ENCODE measurements around the gene PLET1. TPM values are rescaled to one million over a fixed set of nuclear protein-coding genes. Genes with fewer than 3 reads are reported as not detected.

PLET1 gene
- total RNA-seq, 1 experiment from 2014 or later, result not detected

DNA sequence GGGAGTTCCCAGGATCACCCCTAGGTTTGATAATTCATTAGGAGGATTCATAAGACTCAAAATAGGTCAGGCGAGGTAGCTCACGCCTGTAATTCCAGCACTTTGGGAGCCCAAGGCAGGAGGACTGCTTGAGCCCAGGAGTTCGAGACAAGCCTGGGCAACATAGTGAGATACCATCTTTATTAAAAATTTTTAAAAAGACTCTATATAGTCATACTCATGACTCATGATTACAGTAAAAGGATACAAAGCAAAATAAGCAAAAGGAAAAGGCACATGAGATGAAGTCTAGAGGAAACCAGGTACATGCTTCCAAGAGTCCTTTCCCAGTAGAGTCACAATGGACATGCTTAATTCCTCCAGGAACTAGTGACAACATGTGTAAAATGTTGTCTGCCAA is 48.4 kb downstream of the PLET1 start:
- Histone ChIP-seq H3K79me2 (ENCODE audit: insufficient read depth, low read length) (no peaks in the 10 kb centered on the region), H3K56ac (ENCODE audit: insufficient read length, low read depth, low read length) (no peak overlapping the region), H4K5ac (ENCODE audit: insufficient read length, low read depth, low read length) (no peak overlapping the region), H4K20me1 (ENCODE audit: control insufficient read depth, insufficient read depth, insufficient read length) (no peaks in the 10 kb centered on the region), H2BK5ac (ENCODE audit: insufficient read length, low read length) (no peak overlapping the region), H3K18ac (ENCODE audit: insufficient read length, low read depth, low read length) (no peak overlapping the region), H2AK5ac (ENCODE audit: insufficient read length, low read length) (no peak overlapping the region), H3K27ac (ENCODE audit: insufficient read length, low read depth, low read length) (no peak overlapping the region), H3K23ac (ENCODE audit: insufficient read length, low read depth, low read length) (no peak overlapping the region), H3K27me3 (ENCODE audit: insufficient read depth, low read length) (no peaks in the 10 kb centered on the region), H2BK120ac (ENCODE audit: low read depth, low read length, poor library complexity, severe bottlenecking) (no peak overlapping the region), H3K23me2 (ENCODE audit: insufficient read length, low read depth, low read length, poor library complexity, severe bottlenecking) (no peaks in the 10 kb centered on the region), H2BK20ac (ENCODE audit: low read depth, low read length, poor library complexity, severe bottlenecking) (no peak overlapping the region), H2AFZ (ENCODE audit: low read length) (no peak overlapping the region), H3K9me3 (ENCODE audit: control insufficient read depth, low read depth, low read length) (no peaks in the 10 kb centered on the region), H3K4me1 (ENCODE audit: insufficient read depth, low read length) (no peaks in the 10 kb centered on the region), H3K14ac (ENCODE audit: insufficient read depth, low read length) (no peak overlapping the region), H3K4ac (ENCODE audit: low read depth, low read length) (no peak overlapping the region), H2BK12ac (ENCODE audit: insufficient read length, low read depth, low read length) (no peak overlapping the region), H3K4me2 (ENCODE audit: insufficient read depth, insufficient read length, low read length) (no peak overlapping the region), H2BK15ac (ENCODE audit: low read depth, low read length) (no peak overlapping the region), H3T11ph (ENCODE audit: low read length) (no peak overlapping the region), H4K91ac (ENCODE audit: insufficient read length, low read depth, low read length) (no peak overlapping the region), H4K8ac (replicated peaks; ENCODE audit: insufficient read length, low read depth, low read length) (no peak overlapping the region), H3K9ac (ENCODE audit: extremely low read depth, insufficient read length, low read length) (no peak overlapping the region), H3K79me1 (ENCODE audit: insufficient read depth, low read depth, low read length, poor library complexity, severe bottlenecking) (no peaks in the 10 kb centered on the region)
- Mint-ChIP-seq H3K27ac (no peak overlapping the region), H3K4me3 (no peak overlapping the region), H3K27me3 (ENCODE audit: low read depth) (peaks cover 13% of the 10 kb centered on the region), H3K4me1 (no peaks in the 10 kb centered on the region), H3K9me3 (no peaks in the 10 kb centered on the region), H3K36me3 (ENCODE audit: insufficient read depth in 1 of 3, low read depth in 3 of 3) (no peaks in the 10 kb centered on the region)
- TF ChIP-seq, protein P1, sequence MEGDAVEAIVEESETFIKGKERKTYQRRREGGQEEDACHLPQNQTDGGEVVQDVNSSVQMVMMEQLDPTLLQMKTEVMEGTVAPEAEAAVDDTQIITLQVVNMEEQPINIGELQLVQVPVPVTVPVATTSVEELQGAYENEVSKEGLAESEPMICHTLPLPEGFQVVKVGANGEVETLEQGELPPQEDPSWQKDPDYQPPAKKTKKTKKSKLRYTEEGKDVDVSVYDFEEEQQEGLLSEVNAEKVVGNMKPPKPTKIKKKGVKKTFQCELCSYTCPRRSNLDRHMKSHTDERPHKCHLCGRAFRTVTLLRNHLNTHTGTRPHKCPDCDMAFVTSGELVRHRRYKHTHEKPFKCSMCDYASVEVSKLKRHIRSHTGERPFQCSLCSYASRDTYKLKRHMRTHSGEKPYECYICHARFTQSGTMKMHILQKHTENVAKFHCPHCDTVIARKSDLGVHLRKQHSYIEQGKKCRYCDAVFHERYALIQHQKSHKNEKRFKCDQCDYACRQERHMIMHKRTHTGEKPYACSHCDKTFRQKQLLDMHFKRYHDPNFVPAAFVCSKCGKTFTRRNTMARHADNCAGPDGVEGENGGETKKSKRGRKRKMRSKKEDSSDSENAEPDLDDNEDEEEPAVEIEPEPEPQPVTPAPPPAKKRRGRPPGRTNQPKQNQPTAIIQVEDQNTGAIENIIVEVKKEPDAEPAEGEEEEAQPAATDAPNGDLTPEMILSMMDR (conservative IDR thresholded peaks at IDR 0.05), result no peak
- DNase-seq, result no peak
- no CpG with 5 or more reads among the region's 3 CpGs for WGBS (ENCODE audit: extremely low coverage, insufficient read length, low lambda C conversion rate)
